PC-3 (cell line): ENCODE results near the gene AMPD1. TPM values are rescaled to one million over a fixed set of nuclear protein-coding genes. Genes with fewer than 3 reads are reported as not detected.

ENCODE experiments used
- ATAC-seq: fragments of 200-7000 bp; cut with Tn5 transposase; 2 replicates; pipeline ENCODE4 v1.9.1; 2020; ENCODE audit warnings: mild to moderate bottlenecking, moderate library complexity
- BruUV-seq: library from RNA; stranded (reverse); fragments of 400-500 nt; replicated peaks from 2 replicates; lab custom pipeline; 2021; lab: Mats Ljungman, UMichigan
- CTCF ChIA-PET: fragments of 300-600 bp; sonication (Branson Sonifier 250); formaldehyde crosslinking; loops from one replicate; lab custom pipeline; 2022; ENCODE audit warnings: antibody characterized with exemption; lab: Charles Lee
- POLR2A ChIA-PET: fragments of 300-600 bp; sonication (Branson Sonifier 250); formaldehyde crosslinking; loops from one replicate; lab custom pipeline; 2022; ENCODE audit warnings: antibody characterized with exemption; ENCODE audit not compliant: unreplicated experiment; lab: Charles Lee
- DNase-seq: peaks from one replicate; pipeline ENCODE4 v3.0.0-alpha.2; 2015
- H2AFZ ChIP-seq: fragments of 300-600 bp; sonication (generic); 2 replicates; pipeline ENCODE4 v1.6.0; 2016; ENCODE audit warnings: antibody characterized with exemption, low read length
- H3F3A ChIP-seq: fragments of 300-600 bp; sonication (generic); one replicate; pipeline ENCODE4 v1.6.0; 2017; ENCODE audit warnings: antibody characterized with exemption, low read length, control low read depth, mild to moderate bottlenecking; ENCODE audit not compliant: unreplicated experiment
- H3K27ac ChIP-seq: fragments of 300-600 bp; sonication (generic); 2 replicates; pipeline ENCODE4 v1.5.1; 2016; ENCODE audit warnings: mild to moderate bottlenecking, low read length
- H3K27me3 ChIP-seq: fragments of 300-600 bp; sonication (generic); 2 replicates; pipeline ENCODE4 v1.6.1; 2016; ENCODE audit warnings: low read length, mixed read lengths
- H3K36me3 ChIP-seq: fragments of 300-600 bp; sonication (generic); 2 replicates; pipeline ENCODE4 v1.6.1; 2016; ENCODE audit warnings: low read depth, mixed run types, low read length, mixed read lengths
- H3K4me1 ChIP-seq: fragments of 300-600 bp; sonication (generic); 2 replicates; pipeline ENCODE4 v1.5.1; 2016; ENCODE audit warnings: low read length; ENCODE audit not compliant: insufficient read depth
- H3K4me2 ChIP-seq: fragments of 300-600 bp; sonication (generic); 2 replicates; pipeline ENCODE4 v1.6.0; 2016; ENCODE audit warnings: low read length
- H3K4me3 ChIP-seq: fragments of 300-600 bp; sonication (generic); 2 replicates; pipeline ENCODE4 v1.5.1; 2016; ENCODE audit warnings: mild to moderate bottlenecking, low read length, mixed read lengths
- H3K79me2 ChIP-seq: fragments of 300-600 bp; sonication (generic); 2 replicates; pipeline ENCODE4 v1.6.1; 2017; ENCODE audit warnings: low read length, mixed read lengths
- H3K9ac ChIP-seq: fragments of 300-600 bp; sonication (generic); 2 replicates; pipeline ENCODE4 v1.6.0; 2016; ENCODE audit warnings: mild to moderate bottlenecking, low read length
- H3K9me2 ChIP-seq: fragments of 300-600 bp; sonication (generic); replicated peaks from 2 replicates; pipeline ENCODE4 v1.6.1; 2016; ENCODE audit warnings: mixed run types, low read length, mixed read lengths
- H3K9me3 ChIP-seq: fragments of 300-600 bp; sonication (generic); 2 replicates; pipeline ENCODE4 v1.6.1; 2016; ENCODE audit warnings: low read length, mixed read lengths
- H4K20me1 ChIP-seq: fragments of 300-600 bp; sonication (generic); 2 replicates; pipeline ENCODE4 v1.6.1; 2016; ENCODE audit warnings: low read length, mixed read lengths
- CTCF ChIP-seq: fragments of 300-600 bp; sonication (generic); conservative IDR thresholded peaks from 2 replicates; pipeline ENCODE4 v1.5.1; 2017; ENCODE audit warnings: antibody characterized with exemption, low read depth, mild to moderate bottlenecking, low read length
- EZH2 ChIP-seq: fragments of 300-600 bp; sonication (generic); IDR thresholded peaks from one replicate; pipeline ENCODE4 v1.6.1; 2017; ENCODE audit warnings: antibody characterized with exemption, mild to moderate bottlenecking, low read length; ENCODE audit not compliant: unreplicated experiment
- EZH2phosphoT487 ChIP-seq: fragments of 300-600 bp; sonication (generic); IDR thresholded peaks from 2 replicates; pipeline ENCODE4 v1.6.1; 2018; ENCODE audit warnings: mild to moderate bottlenecking, antibody characterized with exemption, low read length, borderline replicate concordance
- intact Hi-C: fragments of 100-400 bp; cut with micrococcal nuclease; formaldehyde crosslinking; loops from 2 replicates; pipeline ENCODE4 v1.9.0; 2023
- total RNA-seq: library from RNA; depleted of rRNA; stranded (reverse); fragments of >200 nt; gene quantifications from 2 replicates; pipeline ENCODE4 v1.2.3, GENCODE V29; 2014

Gene AMPD1
- total RNA-seq, 1 experiment from 2014 or later, result not detected

- Histone ChIP-seq H3K79me2 (no peaks in the 10 kb centered on the region), H3K9ac (no peak overlapping the region), H3K4me1 (no peaks in the 10 kb centered on the region), H3K27me3 (no peaks in the 10 kb centered on the region), H3K9me3 (no peaks in the 10 kb centered on the region), H3F3A (no peaks in the 10 kb centered on the region), H3K9me2 (no peaks in the 10 kb centered on the region), H3K4me2 (no peak overlapping the region), H2AFZ (no peak overlapping the region), H4K20me1 (no peaks in the 10 kb centered on the region), H3K36me3 (no peaks in the 10 kb centered on the region), H3K4me3 (no peak overlapping the region), H3K27ac (no peak overlapping the region)
- no peak for DNase-seq
- TF ChIP-seq EZH2 (no peak), EZH2phosphoT487 (no peak), CTCF (no peak)
- no TSS peak for BruUV-seq
- ATAC-seq, result no peak
- intact Hi-C loops, result no loop called here
- ChIA-PET CTCF (no interaction called here), POLR2A (interaction anchor here (0.6 kb wide), 1 partner anchor 701 kb away, joined by 7 read pairs; no protein-coding TSS in a partner anchor)
Observed at GRCh38 chr1:114638910-114639309, 56.4 kb downstream of the AMPD1 start.

- DNase-seq, result no peak
- CTCF ChIA-PET, result no interaction called here
- Histone ChIP-seq H3K9ac (no peak overlapping the region), H2AFZ (no peak overlapping the region), H3K4me3 (no peak overlapping the region), H3K4me2 (no peak overlapping the region), H3K9me3 (no peaks in the 10 kb centered on the region), H3K27ac (no peak overlapping the region), H3K27me3 (no peaks in the 10 kb centered on the region), H3K9me2 (no peaks in the 10 kb centered on the region), H3K79me2 (no peaks in the 10 kb centered on the region), H3K36me3 (no peaks in the 10 kb centered on the region), H3F3A (no peaks in the 10 kb centered on the region), H3K4me1 (0 out of 2 replicates have a peak, but pooled peaks cover 9% of the 10 kb centered on the region), H4K20me1 (no peaks in the 10 kb centered on the region)
- POLR2A ChIA-PET, result interaction anchor here (0.7 kb wide), 1 partner anchor 92 kb away, joined by 5 read pairs; no protein-coding TSS in a partner anchor
- no peak for TF ChIP-seq EZH2
- no peak for TF ChIP-seq EZH2phosphoT487
- no peak for TF ChIP-seq CTCF
- no TSS peak for BruUV-seq
- ATAC-seq, result no peak
- intact Hi-C loops, result no loop called here
Observed at GRCh38 chr1:114632427-114632826, 62.9 kb downstream of the AMPD1 start.

- no peak for TF ChIP-seq CTCF
- Histone ChIP-seq H3K9me2 (no peaks in the 10 kb centered on the region), H4K20me1 (no peaks in the 10 kb centered on the region), H3K9me3 (no peaks in the 10 kb centered on the region), H3F3A (no peaks in the 10 kb centered on the region), H3K27ac (no peak overlapping the region), H3K79me2 (no peaks in the 10 kb centered on the region), H3K36me3 (no peaks in the 10 kb centered on the region), H3K4me1 (0 out of 2 replicates have a peak, but pooled peaks cover 9% of the 10 kb centered on the region), H3K4me3 (no peak overlapping the region), H2AFZ (no peak overlapping the region), H3K9ac (no peak overlapping the region), H3K27me3 (no peaks in the 10 kb centered on the region), H3K4me2 (no peak overlapping the region)
- no TSS peak for BruUV-seq
- DNase-seq (no peak), ATAC-seq (no peak)
- intact Hi-C loops, result no loop called here
- ChIA-PET CTCF (no interaction called here), POLR2A (no interaction called here)
Observed at GRCh38 chr1:114627107-114627506, 68.2 kb downstream of the AMPD1 start.
